Suprapubic skin (tissue), 3 donors: Measurements from ENCODE around the gene ELF5.

Source experiments
- CTCF ChIP-seq, 2 donors: fragments of 200-600 bp in 1 of 2; fragments of 450-650 bp in 1 of 2; sonication (generic) in 1 of 2; IDR thresholded peaks; one replicate each; pipeline ENCODE4 v1.5.1; 2016 to 2019; ENCODE audit warnings: antibody characterized with exemption in 2 of 2, mild to moderate bottlenecking in 1 of 2, moderate library complexity in 1 of 2
- POLR2A ChIP-seq, 2 donors: fragments of 450-650 bp; IDR thresholded peaks; one replicate each; pipeline ENCODE4 v1.6.1; 2017; ENCODE audit warnings: antibody characterized with exemption in 2 of 2, mild to moderate bottlenecking in 2 of 2, moderate library complexity in 2 of 2

- TF ChIP-seq POLR2A (IDR thresholded peaks at IDR 0.05) (no peak), CTCF (IDR thresholded peaks at IDR 0.05) (no peak)
These were observed 59.1 kb downstream of the ELF5 start for GRCh38 chr11:34454308-34455032.
